Posterior cingulate gyrus (tissue), 11 donors: ENCODE measurements around the gene AK9.
"Not testable (repeated sequence)": the region's sequence is repeated elsewhere in the genome, so short reads cannot be mapped to it uniquely, and the experiment has no call there.

Source experiments
- DNase-seq, 10 donors: peaks; one replicate each; pipeline versions ENCODE4 v3.0.0 to v3.0.0-alpha.2; 2020 to 2021; ENCODE audit warnings: mixed read lengths in 3 of 10
- intact Hi-C: fragments of 100-400 bp; cut with DNase I; formaldehyde crosslinking; loops from one replicate; pipeline ENCODE4 v1.15.1; 2023

The AK9 gene

DNA sequence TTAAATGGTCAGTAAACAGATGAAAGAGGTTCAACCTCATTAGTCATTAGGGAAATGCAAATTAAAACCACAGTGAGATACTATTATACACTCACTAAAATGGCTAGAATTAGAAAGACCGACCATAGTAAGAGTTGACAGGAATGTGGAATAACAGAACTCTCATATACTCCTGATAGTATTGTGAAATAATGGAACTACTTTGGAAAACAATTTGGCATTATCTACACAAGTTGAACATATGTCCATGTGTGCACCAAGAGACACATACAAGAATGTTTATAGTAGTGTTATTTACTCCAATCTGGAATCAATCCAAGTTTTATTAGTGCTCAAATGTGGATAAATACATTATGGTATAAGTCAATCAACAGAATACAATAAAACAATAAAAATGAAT lies 59.6 kb downstream of the AK9 start:
- no peak for DNase-seq
- intact Hi-C loops: no loop called here

DNA sequence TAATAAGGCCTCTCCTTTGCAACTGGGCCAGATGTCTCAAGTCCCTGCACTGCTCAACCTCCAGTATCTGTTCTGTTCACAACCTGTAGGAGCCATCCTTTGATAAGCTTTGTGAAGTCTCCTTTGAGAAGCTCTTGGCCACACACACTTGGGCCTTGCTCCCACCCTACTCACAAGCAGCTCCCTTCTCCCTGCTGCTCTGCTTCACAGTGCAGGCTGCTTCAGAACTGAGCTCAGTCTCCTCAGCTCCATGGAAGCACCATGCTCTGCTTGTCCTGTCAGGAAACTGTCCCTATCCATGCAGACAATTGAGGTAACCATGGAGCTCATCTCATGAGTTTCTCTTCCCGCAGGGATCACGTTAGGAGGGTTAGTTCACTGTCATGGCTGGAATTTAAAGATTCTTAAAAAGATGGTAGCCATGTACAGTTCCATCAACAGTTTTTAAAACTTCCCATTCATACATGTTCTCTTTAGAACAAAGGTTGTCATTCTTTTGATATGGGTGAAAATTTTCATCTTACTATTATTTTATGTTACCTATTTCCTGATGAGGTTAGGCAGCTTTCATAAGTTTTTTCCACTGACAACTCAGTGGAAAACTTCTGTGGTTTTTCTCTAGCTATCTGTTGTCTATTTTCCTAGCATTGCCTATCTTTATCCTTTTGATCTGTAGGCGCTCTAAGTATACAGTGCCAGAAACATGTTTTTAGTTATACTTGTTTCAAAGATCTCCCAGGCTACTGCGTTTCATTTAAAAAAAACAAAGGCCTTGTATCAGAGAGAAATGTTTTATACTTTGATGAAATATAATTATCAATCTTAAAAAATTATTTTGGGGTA lies 62.6 kb downstream of the AK9 start:
- intact Hi-C loops: no loop called here
- DNase-seq: no peak

DNA sequence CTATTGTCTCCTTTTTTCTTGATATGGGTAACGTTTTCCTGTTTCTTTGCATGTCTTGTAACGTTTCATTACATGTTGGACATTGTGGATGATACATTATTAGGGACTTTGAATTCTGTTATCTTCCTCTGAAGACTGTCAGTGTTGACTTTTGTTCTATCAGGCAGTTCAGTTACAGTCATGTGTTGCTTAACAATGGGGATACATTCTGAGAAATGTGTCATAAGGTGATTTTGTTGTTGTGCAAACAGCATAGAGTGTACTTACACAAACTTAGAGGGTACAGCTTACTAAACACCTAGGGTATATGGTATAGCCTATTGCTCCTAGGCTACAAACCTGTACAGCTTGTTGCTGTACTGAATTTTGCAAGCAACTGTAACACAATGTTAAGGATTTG lies 64.7 kb downstream of the AK9 start:
- intact Hi-C loops: no loop called here
- no peak for DNase-seq

DNA sequence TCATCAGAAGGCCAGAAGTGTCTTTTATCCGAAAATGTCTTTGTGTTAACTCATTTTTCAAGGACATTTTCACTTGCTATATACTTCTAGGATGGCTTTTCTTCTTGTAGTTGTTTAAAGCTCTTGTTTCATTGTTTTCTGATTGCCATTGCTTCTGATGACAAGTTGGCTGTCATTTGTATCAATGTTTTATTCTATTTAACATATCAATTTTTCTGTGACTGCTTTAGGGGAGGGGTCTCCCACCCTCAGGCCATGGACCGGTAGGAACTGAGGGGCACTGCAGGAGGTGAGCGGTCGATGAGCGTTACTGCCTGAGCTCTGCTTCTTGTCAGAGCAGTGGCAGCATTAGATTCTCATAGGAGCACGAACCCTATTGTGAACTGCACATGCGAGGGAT lies 65.8 kb downstream of the AK9 start:
- intact Hi-C loops: no loop called here

DNA sequence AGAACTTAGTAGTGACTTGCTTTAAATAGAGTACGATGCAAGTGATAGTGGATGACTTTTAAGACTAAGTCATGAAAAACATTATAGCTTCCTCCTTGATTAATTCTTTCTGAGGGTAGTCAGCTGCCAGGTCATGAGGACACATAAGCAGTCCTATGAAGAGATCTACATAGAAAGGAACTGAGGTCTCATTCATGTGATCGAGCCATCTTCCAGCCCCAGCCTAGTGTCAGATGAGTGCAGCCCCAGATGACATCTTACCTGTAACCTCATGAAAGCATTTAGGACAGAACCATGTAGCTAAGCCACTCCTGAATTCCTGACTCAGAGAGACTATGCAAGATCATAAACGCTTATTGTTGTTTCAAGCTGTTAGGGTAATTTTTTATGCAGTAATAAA lies 67.7 kb downstream of the AK9 start:
- intact Hi-C loops: no loop called here
- no peak for DNase-seq

More for the DNA sequence above, 65.8 kb downstream of the AK9 start:
- DNase-seq: no peak

DNA sequence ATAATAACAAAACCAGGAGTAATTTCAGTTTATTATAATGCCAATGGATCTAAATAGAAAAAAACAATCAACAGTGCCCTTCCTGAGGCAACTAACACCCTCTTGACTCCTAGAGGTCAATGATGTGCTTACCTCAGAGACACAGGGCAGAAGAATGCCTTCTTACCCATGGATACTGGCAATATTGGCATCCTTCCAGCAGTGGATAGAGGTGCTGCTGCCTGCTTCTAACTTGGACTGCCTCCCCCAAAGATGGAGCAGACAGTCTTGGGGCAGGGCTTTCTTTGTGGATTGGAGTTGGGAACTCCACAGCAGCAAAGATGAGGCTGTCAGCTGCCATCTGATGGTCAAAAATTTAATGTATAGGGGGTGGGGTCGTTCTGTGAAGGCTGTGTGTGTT lies 78.7 kb downstream of the AK9 start:
- intact Hi-C loops: no loop called here
- DNase-seq: no peak

DNA sequence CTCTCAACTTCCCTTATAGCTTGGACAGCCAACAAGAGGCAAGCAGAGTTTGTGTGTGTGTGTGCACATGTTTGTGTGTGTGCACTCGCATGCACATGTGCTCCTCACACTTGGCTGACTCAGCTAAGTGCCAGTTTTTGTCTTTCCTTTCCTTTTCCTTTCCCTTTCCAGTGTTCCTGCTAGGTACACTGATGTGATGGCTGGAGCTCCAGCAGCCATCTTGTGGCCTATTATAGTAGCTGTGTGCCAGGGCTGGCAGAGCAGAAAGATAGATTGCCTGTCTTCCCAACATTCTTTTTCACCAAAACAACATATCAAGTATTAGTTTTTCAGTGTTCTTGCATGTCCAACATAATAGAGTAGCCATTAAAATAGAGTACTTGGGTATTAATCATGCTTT lies 79.5 kb downstream of the AK9 start:
- DNase-seq: no peak

DNA sequence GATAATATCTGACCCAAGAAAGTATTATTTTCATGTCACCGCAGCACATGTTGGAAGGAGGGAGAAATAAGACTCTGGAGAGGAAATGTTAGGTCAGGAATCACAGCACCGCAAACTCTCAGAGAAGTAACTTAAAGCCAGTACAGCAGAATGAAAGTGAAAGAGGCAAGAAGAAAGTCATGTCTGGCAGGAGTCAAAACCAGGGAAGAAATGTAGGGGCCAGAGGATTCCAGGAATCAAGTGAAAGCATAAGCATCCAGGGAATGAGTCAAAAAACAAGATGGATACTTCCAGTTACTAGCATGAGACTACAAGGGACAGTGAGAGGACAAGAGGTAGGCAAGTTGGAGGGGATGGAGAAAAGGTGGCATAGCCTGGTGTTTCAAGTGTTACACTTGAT lies 80.4 kb downstream of the AK9 start:
- DNase-seq: no peak
- intact Hi-C loops: no loop called here

More for the DNA sequence above, 79.5 kb downstream of the AK9 start:
- intact Hi-C loops: no loop called here

DNA sequence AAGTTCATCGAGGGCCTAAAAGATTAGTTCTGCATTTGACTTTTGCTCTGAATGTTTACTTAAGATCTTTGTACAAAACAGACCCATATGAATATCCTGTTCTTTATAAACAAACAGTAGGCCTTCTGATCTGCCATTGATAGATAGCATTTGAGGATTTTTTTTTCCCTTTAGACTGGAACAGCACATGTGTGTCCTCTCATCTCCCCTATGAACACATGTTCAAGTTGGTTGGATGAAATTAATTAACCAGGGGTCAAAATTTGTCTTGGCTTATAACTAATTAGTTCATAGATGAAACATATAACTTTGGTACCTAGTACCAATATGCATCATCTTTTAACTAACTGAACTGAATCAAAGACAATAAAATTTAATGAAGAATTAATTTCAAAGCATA lies 81.3 kb downstream of the AK9 start:
- intact Hi-C loops: no loop called here
- DNase-seq: no peak

DNA sequence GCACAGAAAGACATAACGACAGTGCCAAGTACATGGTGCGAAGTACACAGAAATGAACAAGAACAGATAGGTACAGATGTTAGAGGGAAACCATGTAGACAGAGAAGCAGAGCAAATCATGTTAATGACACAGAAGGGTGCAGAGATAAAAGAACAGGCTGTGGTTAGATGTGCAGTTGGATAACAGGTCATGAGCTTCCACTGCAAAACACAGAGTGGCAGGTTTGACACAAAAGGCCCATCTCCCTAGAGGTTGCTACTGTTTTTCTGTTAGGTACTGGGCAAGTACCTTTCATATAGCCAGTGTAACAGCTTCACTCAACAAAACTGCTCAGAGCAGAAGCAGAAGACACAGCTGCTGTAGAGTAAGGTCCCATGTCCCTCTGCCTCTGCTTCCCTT lies 84.6 kb downstream of the AK9 start:
- DNase-seq: no peak
- intact Hi-C loops: no loop called here

DNA sequence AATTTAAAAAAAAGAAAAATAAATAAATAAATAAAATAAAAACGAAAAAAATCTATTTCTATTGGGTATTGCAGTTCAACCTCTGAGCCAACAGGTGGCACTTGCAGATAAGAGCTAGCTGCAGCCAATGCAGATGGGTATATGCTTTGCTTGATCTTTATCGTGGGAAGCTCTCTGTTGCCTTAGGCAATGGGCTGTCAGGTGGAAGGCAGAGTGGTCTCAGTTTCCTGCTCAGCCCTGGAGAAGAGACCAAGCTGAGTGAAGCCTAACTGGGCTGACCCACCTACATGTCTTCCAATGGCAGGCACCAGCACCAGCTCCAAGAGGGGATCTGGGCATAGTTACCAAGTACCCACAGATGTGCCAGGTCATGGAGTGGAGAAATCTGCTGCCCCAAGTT lies 95.0 kb downstream of the AK9 start:
- intact Hi-C loops: no loop called here
- no peak for DNase-seq

DNA sequence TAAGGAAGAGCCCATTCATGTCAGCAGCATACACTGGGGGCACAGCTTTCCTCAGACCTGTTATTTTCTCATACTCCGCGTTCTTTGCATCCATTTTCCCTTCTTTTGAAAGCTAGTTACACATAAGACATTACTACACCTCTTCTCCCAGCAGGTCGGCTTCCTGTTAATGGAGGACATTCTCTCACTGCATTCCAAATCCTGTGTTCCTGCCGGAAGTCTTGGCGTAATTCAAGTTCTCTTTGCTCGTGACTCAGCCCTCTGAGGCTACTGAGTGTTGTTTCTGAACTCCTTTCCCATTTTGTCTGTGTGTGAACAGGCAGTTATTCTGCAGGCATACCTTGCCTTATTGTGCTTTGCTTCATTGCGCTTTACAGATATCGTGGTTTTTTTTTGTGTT lies 110.5 kb downstream of the AK9 start:
- intact Hi-C loops: no loop called here
- no peak for DNase-seq

DNA sequence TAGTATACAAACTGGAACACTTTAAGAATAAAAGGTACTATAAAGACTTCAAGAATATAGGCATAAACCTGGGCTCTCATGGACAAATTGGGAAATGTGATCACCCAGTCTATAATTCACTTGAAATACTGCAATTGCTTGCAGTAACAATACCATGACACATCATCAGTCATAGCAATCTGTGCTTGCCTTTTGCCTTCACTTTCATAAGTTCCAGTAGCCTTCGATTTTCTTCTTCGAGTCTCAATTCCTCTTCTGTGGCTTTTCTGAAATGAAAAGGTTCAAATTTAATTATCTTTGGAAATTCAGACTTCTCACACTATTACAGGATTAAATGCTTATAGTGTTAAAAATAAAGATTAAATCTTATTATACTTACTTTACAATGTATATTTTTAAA lies 111.6 kb downstream of the AK9 start:
- no peak for DNase-seq
- intact Hi-C loops: no loop called here

DNA sequence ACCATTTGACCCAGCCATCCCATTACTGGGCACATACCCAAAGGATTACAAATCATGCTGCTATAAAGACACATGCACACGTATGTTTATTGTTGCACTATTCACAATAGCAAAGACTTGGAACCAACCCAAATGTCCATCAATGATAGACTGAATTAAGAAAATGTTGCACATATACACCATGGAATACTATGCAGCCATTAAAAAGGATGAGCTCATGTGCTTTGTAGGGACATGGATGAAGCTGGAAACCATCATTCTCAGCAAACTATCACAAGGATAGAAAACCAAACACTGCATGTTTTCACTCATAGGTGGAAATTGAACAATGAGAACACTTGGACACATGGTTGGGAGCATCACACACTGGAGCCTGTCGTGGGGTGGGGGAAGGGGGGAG lies 121.1 kb downstream of the AK9 start:
- intact Hi-C loops, DNase-seq: not testable (repeated sequence)

DNA sequence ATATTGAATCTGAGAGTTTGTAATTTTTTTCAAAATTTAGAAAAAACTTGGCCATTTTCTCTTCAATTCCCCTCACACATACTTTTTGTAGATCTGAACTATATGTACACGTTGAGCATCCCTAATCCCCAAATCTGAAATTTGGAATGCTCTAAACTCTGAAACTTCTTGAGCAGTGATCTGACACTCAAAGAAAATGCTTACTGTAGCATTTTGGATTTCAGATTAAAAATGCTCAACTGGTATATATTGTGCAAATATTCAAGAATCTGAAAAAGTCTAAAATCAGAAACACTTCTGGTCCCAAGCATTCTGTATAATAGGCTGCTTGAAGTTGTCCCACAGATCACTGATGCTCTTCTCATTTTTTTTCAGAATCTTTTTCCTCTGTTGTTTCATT lies 129.2 kb downstream of the AK9 start:
- intact Hi-C loops: no loop called here

DNA sequence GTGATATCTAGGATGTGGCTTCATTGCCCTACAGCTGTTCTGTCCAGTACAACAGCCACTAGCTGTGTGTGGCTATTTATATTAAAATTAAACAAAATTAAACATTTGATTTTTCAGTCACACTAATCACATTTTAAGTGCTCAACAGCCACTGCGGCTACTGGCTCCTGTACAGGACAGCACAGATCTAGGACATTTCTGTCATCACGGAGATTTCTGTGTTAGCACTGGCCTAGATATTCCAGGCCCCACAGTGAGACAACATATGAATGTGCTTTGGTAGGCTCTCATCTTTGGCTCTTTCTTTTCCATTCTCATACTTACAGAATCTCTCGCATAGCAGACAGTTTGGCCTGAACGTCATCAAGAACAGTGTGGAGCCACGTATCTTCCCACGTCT lies 159.6 kb downstream of the AK9 start:
- no peak for DNase-seq
- intact Hi-C loops: no loop called here

More for the DNA sequence above, 129.2 kb downstream of the AK9 start:
- DNase-seq: no peak

DNA sequence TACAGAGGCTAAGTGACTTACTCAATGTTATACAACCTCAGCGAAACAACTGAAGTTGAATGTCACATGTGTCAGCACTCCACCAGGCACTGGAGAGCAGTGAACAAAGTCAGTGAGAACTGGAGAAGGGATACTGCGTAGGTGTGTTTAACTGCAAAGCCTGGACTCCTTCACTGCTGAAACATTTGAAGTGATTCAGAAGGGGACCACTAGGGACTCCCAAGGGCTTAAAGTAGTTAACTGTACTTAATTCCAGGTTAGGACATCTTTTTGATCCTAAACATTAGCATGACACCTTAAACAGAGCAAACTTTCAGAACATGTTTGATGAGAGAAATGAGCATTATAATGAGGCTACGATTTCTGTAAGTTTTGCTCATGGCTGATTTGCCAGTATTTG lies 163.0 kb downstream of the AK9 start:
- intact Hi-C loops: loop anchor here (5.0 kb wide), 2 partner anchors 164 to 509 kb away; partner anchors contain the start of genes AK9 and FIG4
- DNase-seq: no peak

DNA sequence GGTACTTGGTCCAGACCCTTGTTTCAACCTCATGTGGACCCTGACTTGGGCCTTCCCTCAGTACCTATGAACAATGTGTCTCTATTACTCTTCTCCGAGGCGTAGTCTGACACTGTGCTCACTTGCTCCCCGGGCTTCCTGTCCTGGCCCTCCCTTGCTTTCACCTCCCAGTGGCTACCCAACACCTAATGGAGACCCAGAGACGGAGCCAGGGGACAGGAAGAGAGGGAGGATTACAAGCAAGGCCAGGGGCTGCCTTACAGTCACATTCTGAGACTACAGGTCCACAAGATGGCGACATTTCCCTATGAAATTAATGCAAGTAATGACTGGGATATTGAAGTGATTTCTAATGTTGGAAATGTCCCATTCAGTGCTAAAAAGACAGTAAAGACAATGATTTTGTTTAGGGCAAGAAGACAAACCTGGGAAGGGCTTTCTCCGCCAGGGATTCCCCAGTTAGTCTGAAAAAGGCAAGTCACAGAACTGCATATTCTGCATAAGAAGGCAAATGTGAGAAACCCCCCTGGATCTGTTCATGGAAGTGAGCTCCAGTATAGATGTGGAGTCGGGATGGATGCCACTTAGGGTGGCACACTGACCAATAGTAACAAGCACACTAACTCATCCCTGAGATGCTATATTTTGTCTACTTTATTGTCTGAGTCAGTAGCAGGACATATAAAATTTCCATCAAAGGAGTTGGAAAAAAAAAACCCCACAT lies 163.9 kb downstream of the AK9 start:
- intact Hi-C loops: loop anchor here (5.0 kb wide), 2 partner anchors 165 to 510 kb away; partner anchors contain the start of genes AK9 and FIG4
- DNase-seq: peak in 3 of 10 donors; percentile 26 to 77 (median 54)

DNA sequence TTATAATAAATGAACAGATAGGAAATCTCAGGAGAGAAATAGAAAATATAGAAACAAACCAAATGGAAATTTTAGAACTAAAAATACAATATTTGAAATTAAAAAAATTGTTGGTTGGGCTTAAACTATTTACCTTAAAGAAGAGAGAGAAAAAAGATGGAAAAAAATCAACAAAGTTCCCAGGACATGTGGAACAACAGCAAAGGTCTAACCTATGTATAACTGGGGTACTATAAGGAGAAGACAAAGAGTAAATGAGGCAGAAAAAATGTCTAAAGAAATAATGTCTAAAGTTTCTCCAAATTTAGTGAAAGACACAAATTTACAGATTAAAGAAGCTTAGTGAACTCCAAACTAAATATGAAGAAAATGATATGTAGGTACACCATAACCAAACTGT lies 166.9 kb downstream of the AK9 start:
- intact Hi-C loops: no loop called here

DNA sequence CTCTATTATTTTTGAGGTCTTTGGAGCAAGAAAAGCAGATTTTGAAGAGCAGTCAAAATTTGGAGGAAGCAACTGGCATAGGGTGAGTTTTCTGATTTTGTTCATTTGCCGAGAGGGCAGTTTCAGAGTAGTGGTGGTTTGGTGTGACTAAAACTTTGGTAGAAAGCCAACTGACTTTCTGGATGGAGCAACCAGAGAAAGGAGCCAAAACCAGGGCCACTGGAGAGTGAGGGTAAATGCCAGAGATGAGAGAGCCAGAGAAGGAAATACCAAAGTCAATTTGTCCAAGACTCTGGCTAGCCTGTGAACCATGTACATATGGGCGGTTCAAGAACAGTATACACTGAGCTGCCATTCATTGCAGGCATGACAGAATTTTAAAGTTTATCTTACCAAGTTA lies 167.5 kb downstream of the AK9 start:
- intact Hi-C loops: no loop called here
- no peak for DNase-seq

More for the DNA sequence above, 166.9 kb downstream of the AK9 start:
- DNase-seq: no peak

DNA sequence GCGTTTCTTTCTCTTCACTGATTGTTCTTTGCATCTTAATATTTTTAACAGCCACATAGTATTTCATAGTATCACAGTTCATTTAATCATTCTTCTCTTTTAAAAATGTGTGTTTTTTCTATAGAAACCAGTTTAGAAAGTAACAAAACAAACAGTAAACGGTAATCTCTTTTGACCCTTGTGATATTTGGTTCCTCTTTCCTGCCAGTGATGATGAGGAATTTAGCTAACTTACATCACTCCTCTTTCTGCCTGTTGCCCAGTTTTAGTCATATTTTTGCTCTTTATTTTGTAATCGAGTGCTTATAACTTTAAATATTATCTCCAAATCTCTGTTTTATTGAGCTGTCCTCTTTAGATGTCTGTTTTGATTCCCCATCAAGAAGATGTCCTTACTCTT lies 169.9 kb downstream of the AK9 start:
- intact Hi-C loops: no loop called here
- DNase-seq: no peak

DNA sequence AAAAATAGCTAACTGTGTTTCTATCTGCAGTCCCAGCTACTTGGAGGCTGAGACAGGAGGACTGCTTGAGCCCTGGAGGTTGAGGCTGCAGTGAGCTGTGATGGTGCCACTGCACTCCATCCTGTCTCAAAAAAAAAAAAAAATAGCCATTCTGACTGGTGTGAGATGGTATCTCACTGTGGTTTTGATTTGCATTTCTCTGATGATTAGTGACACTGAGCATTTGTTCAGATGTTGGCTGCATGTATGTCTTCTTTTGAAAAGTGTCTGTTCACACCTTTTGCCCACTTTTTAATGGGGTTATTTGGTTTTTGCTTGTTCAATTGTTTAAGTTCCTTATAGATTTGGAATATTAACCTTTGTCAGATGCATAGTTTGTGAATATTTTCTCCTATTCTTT lies 171.4 kb downstream of the AK9 start:
- intact Hi-C loops, DNase-seq: not testable (repeated sequence)
